Esophagus muscularis mucosa (tissue), 4 donors: ENCODE data around the gene LIME1. TPM values are rescaled to one million over a fixed set of nuclear protein-coding genes. Genes with fewer than 3 reads are reported as not detected.
"Not testable (repeated sequence)": the region's sequence is repeated elsewhere in the genome, so short reads cannot be mapped to it uniquely, and the experiment has no call there.

ENCODE experiments used
- DNase-seq: peaks from one replicate; pipeline ENCODE4 v3.0.0-alpha.2; 2017; ENCODE audit errors: extremely low spot score
- H3K27ac ChIP-seq, 4 donors: fragments of 200-600 bp; sonication (generic); replicated peaks in 1 of 4; 1 replicate in 3 of 4; 2 replicates in 1 of 4; pipeline ENCODE4 v1.5.1; 2016 to 2019; ENCODE audit warnings: mild to moderate bottlenecking in 1 of 4
- H3K27me3 ChIP-seq, 4 donors: fragments of 200-600 bp; sonication (generic); one replicate each; pipeline versions ENCODE4 v1.5.1 to v1.6.0; 2016 to 2019
- H3K36me3 ChIP-seq, 4 donors: fragments of 200-600 bp; sonication (generic); one replicate each; pipeline ENCODE4 v1.5.1; 2016 to 2019
- H3K4me1 ChIP-seq, 4 donors: fragments of 200-600 bp; sonication (generic); one replicate each; pipeline ENCODE4 v1.5.1; 2016 to 2019
- H3K4me3 ChIP-seq, 4 donors: fragments of 200-600 bp; sonication (generic); 1 replicate in 2 of 4; 2 replicates in 2 of 4; pipeline ENCODE4 v1.5.1; 2016 to 2019; ENCODE audit warnings: mild to moderate bottlenecking in 4 of 4, moderate library complexity in 1 of 4
- H3K9me3 ChIP-seq, 4 donors: fragments of 200-600 bp; sonication (generic); 1 replicate in 3 of 4; 2 replicates in 1 of 4; pipeline ENCODE4 v1.5.1; 2016 to 2019
- CTCF ChIP-seq, 3 experiments: fragments of 200-600 bp in 2 of 3; fragments of 450-650 bp in 1 of 3; sonication (generic) in 2 of 3; IDR thresholded peaks; one replicate each; pipeline ENCODE4 v1.5.1; 2017 to 2019; ENCODE audit warnings: antibody characterized with exemption in 3 of 3, mild to moderate bottlenecking in 2 of 3, moderate library complexity in 1 of 3
- EP300 ChIP-seq: sonication (generic); formaldehyde crosslinking; IDR thresholded peaks from one replicate; pipeline ENCODE4 v1.6.1; 2017; ENCODE audit warnings: antibody characterized with exemption
- POLR2A ChIP-seq: fragments of 450-650 bp; IDR thresholded peaks from one replicate; pipeline ENCODE4 v1.6.1; 2017; ENCODE audit warnings: antibody characterized with exemption, moderate library complexity, mild to moderate bottlenecking, low read depth
- POLR2AphosphoS5 ChIP-seq, 2 donors: sonication (generic); formaldehyde crosslinking; IDR thresholded peaks; one replicate each; pipeline ENCODE4 v1.6.1; 2017; ENCODE audit warnings: antibody characterized with exemption in 2 of 2
- WGBS: methylation state at CpG from one replicate; pipeline ENCODE4 v1.1.5; 2018; 5-methylcytosine and 5-hydroxymethylcytosine counted together
- intact Hi-C: fragments of 100-400 bp; cut with DNase I; formaldehyde crosslinking; loops from one replicate; pipeline ENCODE4 v1.15.1; 2023
- total RNA-seq, 4 donors: library from RNA; depleted of rRNA; stranded (reverse); fragments of >200 nt; gene quantifications; one replicate each; pipeline versions ENCODE4 v1.1.0 to v1.2.1, GENCODE V29; 2016

The LIME1 gene
- total RNA-seq, 4 donors from 2014 or later: 9.4 to 15.4 (median 10.9) TPM

DNA sequence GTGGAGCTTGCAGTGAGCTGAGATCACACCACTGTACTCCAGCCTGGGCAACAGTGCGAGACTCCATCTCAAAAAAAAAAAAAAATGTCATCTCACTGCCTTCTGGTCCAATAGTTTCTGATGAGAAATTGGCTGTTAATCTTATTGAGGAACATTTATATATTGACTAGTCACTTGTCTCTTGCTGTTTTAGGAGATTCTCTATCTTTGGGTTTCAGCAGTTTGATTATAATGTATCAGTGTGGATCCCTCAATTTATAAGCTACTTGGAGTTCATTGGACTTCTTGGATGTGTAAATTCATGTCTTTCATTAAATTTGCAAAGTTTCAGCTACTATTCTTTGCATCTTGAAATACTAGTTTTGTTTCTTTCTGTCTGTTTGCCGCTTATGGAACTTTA is 17.5 kb upstream of the LIME1 start:
- H3K27me3 ChIP-seq: no peaks in the 10 kb centered on the region
- intact Hi-C loops: no loop called here
- H3K4me1 ChIP-seq: no peaks in the 10 kb centered on the region
- peaks cover 0 to 28% (median 14%) of the 10 kb centered on the region in 4 donors for H3K9me3 ChIP-seq
- H3K27ac ChIP-seq: no peak overlapping the region
- no peak for DNase-seq
- H3K36me3 ChIP-seq: peaks cover 13 to 91% (median 65%) of the 10 kb centered on the region in 4 donors
- H3K4me3 ChIP-seq: no peak overlapping the region
- TF ChIP-seq POLR2A: no peak
- TF ChIP-seq POLR2AphosphoS5 (IDR thresholded peaks at IDR 0.05): no peak
- TF ChIP-seq EP300: no peak
- no peak for TF ChIP-seq CTCF (IDR thresholded peaks at IDR 0.05)
- WGBS: 96% methylated on average over 2 of the region's 2 CpGs

DNA sequence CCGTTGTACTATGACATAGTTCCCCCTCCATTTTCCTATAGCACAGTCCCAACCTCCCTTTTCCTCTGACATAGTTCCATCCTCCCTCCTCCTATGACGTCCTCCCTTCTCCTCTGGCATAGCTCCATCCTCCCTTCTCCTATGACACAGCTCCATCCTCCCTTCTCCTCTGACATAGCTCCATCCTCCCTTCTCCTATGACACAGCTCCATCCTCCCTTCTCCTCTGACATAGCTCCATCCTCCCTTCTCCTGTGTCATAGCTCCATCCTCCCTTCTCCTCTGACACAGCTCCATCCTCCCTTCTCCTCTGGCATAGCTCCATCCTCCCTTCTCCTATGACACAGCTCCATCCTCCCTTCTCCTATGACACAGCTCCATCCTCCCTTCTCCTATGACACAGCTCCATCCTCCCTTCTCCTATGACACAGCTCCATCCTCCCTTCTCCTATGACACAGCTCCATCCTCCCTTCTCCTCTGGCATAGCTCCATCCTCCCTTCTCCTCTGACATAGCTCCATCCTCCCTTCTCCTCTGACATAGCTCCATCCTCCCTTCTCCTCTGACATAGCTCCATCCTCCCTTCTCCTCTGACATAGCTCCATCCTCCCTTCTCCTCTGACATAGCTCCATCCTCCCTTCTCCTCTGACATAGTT is 13.4 kb upstream of the LIME1 start:
- H3K27ac ChIP-seq, intact Hi-C loops, H3K27me3 ChIP-seq, H3K4me1 ChIP-seq, H3K4me3 ChIP-seq, DNase-seq: not testable (repeated sequence)
- H3K9me3 ChIP-seq: peaks cover 0 to 27% (median 19%) of the 10 kb centered on the region in 4 donors
- peaks cover 7 to 63% (median 34%) of the 10 kb centered on the region in 4 donors for H3K36me3 ChIP-seq
- WGBS: 83% methylated on average over 2 of the region's 2 CpGs

GRCh38 chr20:63730189-63730733 is 6.2 kb upstream of the LIME1 start:
- intact Hi-C loops, H3K9me3 ChIP-seq, H3K4me1 ChIP-seq, H3K27me3 ChIP-seq, H3K4me3 ChIP-seq, H3K27ac ChIP-seq, DNase-seq: not testable (repeated sequence)
- H3K36me3 ChIP-seq: peaks cover 21 to 40% (median 34%) of the 10 kb centered on the region in 4 donors
- WGBS: 93% methylated on average over 18 of the region's 18 CpGs

DNA sequence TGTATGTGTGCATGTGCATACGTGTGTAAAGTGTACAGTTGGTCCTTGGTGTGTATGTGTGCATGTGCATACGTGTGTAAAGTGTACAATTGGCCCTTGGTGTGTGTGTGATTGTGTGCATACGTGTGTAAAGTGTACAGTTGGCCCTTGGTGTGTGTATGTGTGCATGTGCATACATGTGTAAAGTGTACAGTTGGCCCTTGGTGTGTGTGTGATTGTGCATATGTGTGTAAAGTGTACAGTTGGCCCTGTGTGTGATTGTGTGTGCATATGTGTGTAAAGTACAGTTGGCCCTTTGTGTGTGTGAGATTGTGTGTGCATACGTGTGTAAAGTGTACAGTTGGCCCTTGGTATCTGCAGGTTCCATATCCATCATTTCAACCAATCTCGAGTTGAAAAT is 5.1 kb upstream of the LIME1 start:
- 76% methylated on average over 5 of the region's 5 CpGs for WGBS
- Histone ChIP-seq H3K9me3 (no peaks in the 10 kb centered on the region), H3K27me3 (no peaks in the 10 kb centered on the region), H3K4me1 (peaks cover 0 to 7% (median 3%) of the 10 kb centered on the region in 4 donors), H3K27ac (no peak overlapping the region), H3K4me3 (no peak overlapping the region), H3K36me3 (peaks cover 23 to 46% (median 44%) of the 10 kb centered on the region in 4 donors)
- no peak for DNase-seq
- intact Hi-C loops: no loop called here
- TF ChIP-seq CTCF (IDR thresholded peaks at IDR 0.05): no peak
- TF ChIP-seq EP300: no peak
- no peak for TF ChIP-seq POLR2AphosphoS5 (IDR thresholded peaks at IDR 0.05)
- TF ChIP-seq POLR2A: no peak

DNA sequence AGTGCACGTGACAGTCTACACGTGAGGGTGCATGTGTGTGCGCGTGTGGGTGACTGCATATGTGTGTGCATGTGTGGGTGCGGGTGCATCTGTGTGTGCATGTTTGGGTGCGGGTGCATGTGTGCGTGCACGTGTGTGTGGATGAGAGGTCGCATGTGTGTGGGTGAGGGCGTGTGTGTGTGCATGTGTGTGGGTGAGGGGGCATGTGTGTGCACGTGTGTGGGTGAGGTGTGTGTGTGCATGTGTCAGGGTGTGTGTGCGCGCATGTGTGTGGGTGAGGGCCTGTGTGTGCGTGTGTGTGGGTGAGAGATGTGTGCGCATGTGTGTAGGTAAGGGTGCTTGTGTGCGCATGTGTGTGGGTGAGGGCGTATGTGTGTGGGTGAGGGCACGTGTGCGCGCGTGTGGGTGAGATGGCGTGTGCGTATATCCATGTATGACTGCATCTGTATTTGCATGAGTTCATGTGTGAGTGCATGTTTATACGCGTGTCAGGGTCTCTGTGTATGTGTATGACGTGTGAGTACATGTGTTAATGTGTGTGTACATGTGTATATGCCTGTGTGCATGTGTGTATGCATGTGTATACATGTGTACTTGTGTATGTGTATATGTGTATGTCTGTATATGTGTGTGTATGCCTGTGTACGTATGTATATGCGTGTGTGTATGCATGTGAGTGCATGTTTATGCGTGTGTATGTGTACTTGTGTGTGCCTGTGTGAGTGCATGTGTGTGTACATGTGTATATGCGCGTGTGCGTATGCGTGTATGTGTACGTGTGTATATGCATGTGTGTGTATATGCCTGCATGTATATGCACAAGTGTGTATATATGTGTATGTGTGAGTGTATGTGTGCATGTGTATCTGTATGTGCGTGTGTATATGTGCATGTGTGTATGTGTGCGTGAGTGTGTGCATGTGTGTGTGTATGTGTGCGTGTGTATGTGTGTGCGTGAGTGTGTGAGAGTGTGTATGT is 4.1 kb upstream of the LIME1 start:
- WGBS: 88% methylated on average over 37 of the region's 38 CpGs
- no peak for DNase-seq
- intact Hi-C loops: no loop called here
- H3K36me3 ChIP-seq: peaks cover 23 to 50% (median 47%) of the 10 kb centered on the region in 4 donors
- H3K27me3 ChIP-seq: no peaks in the 10 kb centered on the region
- H3K9me3 ChIP-seq: no peaks in the 10 kb centered on the region
- H3K4me1 ChIP-seq: peaks cover 3 to 15% (median 9%) of the 10 kb centered on the region in 4 donors
- no peak overlapping the region for H3K4me3 ChIP-seq
- H3K27ac ChIP-seq: no peak overlapping the region
- TF ChIP-seq EP300 (no peak), POLR2A (no peak), CTCF (IDR thresholded peaks at IDR 0.05) (no peak), POLR2AphosphoS5 (IDR thresholded peaks at IDR 0.05) (no peak)
